CD4-positive, alpha-beta memory T cell (primary cell): ENCODE results near the gene EPHA5. TPM values are rescaled to one million over a fixed set of nuclear protein-coding genes. Genes with fewer than 3 reads are reported as not detected.

ENCODE experiments used
- CTCF ChIA-PET: fragments of 350-600 bp; sonication (Branson Sonifier 250); formaldehyde crosslinking; loops from one replicate; lab custom pipeline; 2021; ENCODE audit warnings: inconsistent platforms; ENCODE audit not compliant: partially characterized antibody; lab: Charles Lee
- POLR2A ChIA-PET: fragments of 350-600 bp; sonication (Branson Sonifier 250); formaldehyde crosslinking; loops from one replicate; lab custom pipeline; 2021; ENCODE audit not compliant: partially characterized antibody; lab: Charles Lee
- DNase-seq, 5 donors: peaks; one replicate each; pipeline versions ENCODE4 v3.0.0 to v3.0.0-alpha.2; 2020 to 2022; ENCODE audit warnings: mixed read lengths in 1 of 5
- H3K27ac ChIP-seq: one replicate; pipeline ENCODE4 v1.7.0; 2013; ENCODE audit warnings: low read depth, low read length
- H3K27me3 ChIP-seq: 2 replicates; pipeline ENCODE4 v1.7.0; 2013; ENCODE audit warnings: mild to moderate bottlenecking, low read length, moderate library complexity; ENCODE audit not compliant: insufficient read depth
- H3K36me3 ChIP-seq: 2 replicates; pipeline ENCODE4 v1.7.0; 2013; ENCODE audit warnings: mild to moderate bottlenecking, low read length, moderate library complexity; ENCODE audit not compliant: insufficient read depth
- H3K4me1 ChIP-seq: 2 replicates; pipeline ENCODE4 v1.7.0; 2013; ENCODE audit warnings: mild to moderate bottlenecking, low read length, moderate library complexity; ENCODE audit not compliant: insufficient read depth
- H3K4me3 ChIP-seq, 2 donors: one replicate each; pipeline ENCODE4 v1.7.0; 2013; ENCODE audit warnings: low read length in 2 of 2, mild to moderate bottlenecking in 1 of 2
- H3K9me3 ChIP-seq, 2 donors: one replicate each; pipeline ENCODE4 v1.7.0; 2013; ENCODE audit warnings: low read length in 2 of 2, control low read depth in 1 of 2; ENCODE audit not compliant: control insufficient read depth in 1 of 2
- H3K27ac Mint-ChIP-seq, 7 donors: one replicate each; pipeline ENCODE4 v1.8.0; 2020 to 2021; ENCODE audit warnings: mixed read lengths in 7 of 7, mild to moderate bottlenecking in 6 of 7, inconsistent platforms in 3 of 7, moderate library complexity in 3 of 7
- H3K27me3 Mint-ChIP-seq, 2 donors: one replicate each; pipeline ENCODE4 v1.8.0; 2020 to 2021; ENCODE audit warnings: mixed read lengths in 2 of 2
- H3K36me3 Mint-ChIP-seq, 2 donors: one replicate each; pipeline ENCODE4 v1.8.0; 2020 to 2021; ENCODE audit warnings: mixed read lengths in 2 of 2, inconsistent platforms in 1 of 2, mild to moderate bottlenecking in 1 of 2
- H3K4me1 Mint-ChIP-seq, 4 donors: one replicate each; pipeline ENCODE4 v1.8.0; 2020 to 2021; ENCODE audit warnings: mixed read lengths in 4 of 4, mild to moderate bottlenecking in 1 of 4
- H3K4me3 Mint-ChIP-seq, 8 donors: one replicate each; pipeline ENCODE4 v1.8.0; 2020 to 2021; ENCODE audit warnings: mixed read lengths in 8 of 8, mild to moderate bottlenecking in 7 of 8, moderate library complexity in 6 of 8, inconsistent platforms in 3 of 8
- H3K9me3 Mint-ChIP-seq, 8 donors: one replicate each; pipeline ENCODE4 v1.8.0; 2020 to 2021; ENCODE audit warnings: mixed read lengths in 8 of 8, mild to moderate bottlenecking in 5 of 8, inconsistent platforms in 3 of 8, moderate library complexity in 1 of 8
- intact Hi-C: fragments of 100-400 bp; cut with micrococcal nuclease; formaldehyde crosslinking; loops from one replicate; pipeline ENCODE4 v1.15.1; 2023
- polyA plus RNA-seq, 2 donors: library from polyadenylated mRNA; unstranded; fragments of 300-500 nt; fragmentation: Illumina TruSeq; gene quantifications; one replicate each; pipeline ENCODE4 v1.2.3, GENCODE V29; 2021
- total RNA-seq, 2 experiments: library from RNA; stranded (reverse); gene quantifications; one replicate each; pipeline ENCODE4 v1.2.3, GENCODE V29; 2021

Gene EPHA5
- total and polyA plus RNA-seq, 4 experiments from 2014 or later, result not detected

GRCh38 chr4:65450899-65451298 lies 219.4 kb downstream of the EPHA5 start:
- H3K27ac ChIP-seq, result no peak overlapping the region
- H3K36me3 ChIP-seq, result no peaks in the 10 kb centered on the region
- Mint-ChIP-seq H3K27ac (no peak overlapping the region), H3K4me3 (no peak overlapping the region), H3K36me3 (no peaks in the 10 kb centered on the region), H3K27me3 (no peaks in the 10 kb centered on the region), H3K9me3 (peaks cover 0 to 9% (median 2%) of the 10 kb centered on the region in 8 donors), H3K4me1 (no peaks in the 10 kb centered on the region)
- H3K4me1 ChIP-seq, result no peaks in the 10 kb centered on the region
- intact Hi-C loops, result no loop called here
- no peaks in the 10 kb centered on the region for H3K9me3 ChIP-seq
- no peak overlapping the region for H3K4me3 ChIP-seq
- no peaks in the 10 kb centered on the region for H3K27me3 ChIP-seq
- ChIA-PET CTCF (no interaction called here), POLR2A (no interaction called here)
- no peak for DNase-seq

DNA sequence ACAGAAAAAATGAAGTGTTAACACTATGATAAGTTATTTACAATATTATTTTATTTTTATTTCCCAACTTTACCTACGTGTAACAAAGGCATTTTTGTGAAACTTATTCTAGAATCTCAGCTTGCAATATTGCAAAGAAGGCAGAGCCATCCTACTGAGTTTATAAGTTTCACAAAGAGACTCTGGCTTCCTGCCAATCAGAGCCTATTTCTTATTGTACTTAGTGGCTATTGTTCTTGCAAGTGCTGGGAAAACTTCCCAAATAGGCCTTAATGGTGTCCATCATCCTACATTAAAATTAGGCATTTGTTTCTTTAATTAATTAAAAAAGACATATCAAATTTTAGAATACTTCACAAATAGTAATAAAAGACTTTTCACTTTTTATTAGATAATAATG lies 233.2 kb downstream of the EPHA5 start:
- H3K27me3 ChIP-seq, result no peaks in the 10 kb centered on the region
- DNase-seq, result no peak
- H3K9me3 Mint-ChIP-seq, result peaks cover 0 to 10% (median 3%) of the 10 kb centered on the region in 8 donors
- no peaks in the 10 kb centered on the region for H3K4me1 ChIP-seq
- no peaks in the 10 kb centered on the region for H3K4me1 Mint-ChIP-seq
- CTCF ChIA-PET, result no interaction called here
- no peaks in the 10 kb centered on the region for H3K9me3 ChIP-seq
- no peak overlapping the region for H3K4me3 ChIP-seq
- H3K27ac ChIP-seq, result no peak overlapping the region
- H3K36me3 Mint-ChIP-seq, result no peaks in the 10 kb centered on the region
- POLR2A ChIA-PET, result no interaction called here
- H3K27me3 Mint-ChIP-seq, result no peaks in the 10 kb centered on the region
- H3K27ac Mint-ChIP-seq, result no peak overlapping the region
- intact Hi-C loops, result no loop called here
- H3K36me3 ChIP-seq, result no peaks in the 10 kb centered on the region
- no peak overlapping the region for H3K4me3 Mint-ChIP-seq

- H3K4me1 ChIP-seq, result no peaks in the 10 kb centered on the region
- DNase-seq, result no peak
- Mint-ChIP-seq H3K36me3 (no peaks in the 10 kb centered on the region), H3K4me1 (no peaks in the 10 kb centered on the region), H3K4me3 (no peak overlapping the region), H3K27ac (no peak overlapping the region), H3K9me3 (peaks cover 0 to 10% (median 0%) of the 10 kb centered on the region in 8 donors), H3K27me3 (no peaks in the 10 kb centered on the region)
- POLR2A ChIA-PET, result no interaction called here
- CTCF ChIA-PET, result no interaction called here
- no peaks in the 10 kb centered on the region for H3K27me3 ChIP-seq
- intact Hi-C loops, result no loop called here
- H3K36me3 ChIP-seq, result no peaks in the 10 kb centered on the region
- no peak overlapping the region for H3K4me3 ChIP-seq
- no peaks in the 10 kb centered on the region for H3K9me3 ChIP-seq
- no peak overlapping the region for H3K27ac ChIP-seq
These were observed 248.2 kb downstream of the EPHA5 start for GRCh38 chr4:65422109-65422508.

- no peaks in the 10 kb centered on the region for H3K4me1 Mint-ChIP-seq
These were observed 250.3 kb downstream of the EPHA5 start for GRCh38 chr4:65420036-65420435.

DNA sequence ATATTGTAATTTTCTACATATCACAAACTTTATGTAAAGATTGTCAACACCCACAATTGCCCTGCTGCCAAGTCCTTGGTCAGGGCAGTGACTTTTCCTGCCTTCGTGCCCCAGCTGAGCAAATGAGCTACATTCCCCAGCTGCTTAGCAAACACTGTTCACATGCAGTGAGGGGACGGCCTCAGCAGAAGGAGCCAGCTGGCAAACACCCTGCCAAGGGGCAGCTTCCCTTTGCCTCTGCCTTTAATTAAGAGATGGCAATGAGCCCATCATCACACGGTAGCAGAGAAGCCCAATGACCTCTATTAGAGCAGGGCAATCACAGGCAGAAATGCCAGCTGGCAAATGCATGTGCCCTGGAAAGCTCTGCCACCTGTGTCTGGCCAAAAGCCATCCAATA lies 253.4 kb downstream of the EPHA5 start:
- H3K27ac Mint-ChIP-seq, result no peak overlapping the region
- no peaks in the 10 kb centered on the region for H3K36me3 ChIP-seq
- DNase-seq, result no peak
- intact Hi-C loops, result no loop called here
- no peak overlapping the region for H3K27ac ChIP-seq
- no peaks in the 10 kb centered on the region for H3K4me1 ChIP-seq
- no peaks in the 10 kb centered on the region for H3K27me3 ChIP-seq
- POLR2A ChIA-PET, result no interaction called here
- CTCF ChIA-PET, result no interaction called here
- H3K9me3 ChIP-seq, result no peaks in the 10 kb centered on the region
- H3K4me3 ChIP-seq, result no peak overlapping the region
- H3K27me3 Mint-ChIP-seq, result no peaks in the 10 kb centered on the region
- no peaks in the 10 kb centered on the region for H3K36me3 Mint-ChIP-seq
- peaks cover 0 to 7% (median 0%) of the 10 kb centered on the region in 8 donors for H3K9me3 Mint-ChIP-seq
- H3K4me3 Mint-ChIP-seq, result no peak overlapping the region
- H3K4me1 Mint-ChIP-seq, result no peaks in the 10 kb centered on the region

More at GRCh38 chr4:65420036-65420435, 250.3 kb downstream of the EPHA5 start:
- Mint-ChIP-seq H3K4me3 (no peak overlapping the region), H3K36me3 (no peaks in the 10 kb centered on the region), H3K27me3 (no peaks in the 10 kb centered on the region), H3K9me3 (peaks cover 0 to 4% (median 0%) of the 10 kb centered on the region in 8 donors), H3K27ac (no peak overlapping the region)
- no peak for DNase-seq
- H3K36me3 ChIP-seq, result no peaks in the 10 kb centered on the region
- H3K27me3 ChIP-seq, result no peaks in the 10 kb centered on the region
- intact Hi-C loops, result no loop called here
- H3K4me3 ChIP-seq, result no peak overlapping the region
- H3K27ac ChIP-seq, result no peak overlapping the region
- no peaks in the 10 kb centered on the region for H3K4me1 ChIP-seq
- CTCF ChIA-PET, result no interaction called here
- POLR2A ChIA-PET, result no interaction called here
- no peaks in the 10 kb centered on the region for H3K9me3 ChIP-seq

GRCh38 chr4:65407483-65407882 lies 262.8 kb downstream of the EPHA5 start:
- Histone ChIP-seq H3K4me1 (no peaks in the 10 kb centered on the region), H3K4me3 (no peak overlapping the region), H3K27ac (no peak overlapping the region), H3K27me3 (no peaks in the 10 kb centered on the region), H3K36me3 (no peaks in the 10 kb centered on the region), H3K9me3 (no peaks in the 10 kb centered on the region)
- intact Hi-C loops, result no loop called here
- Mint-ChIP-seq H3K27me3 (no peaks in the 10 kb centered on the region), H3K27ac (no peak overlapping the region), H3K4me1 (no peaks in the 10 kb centered on the region), H3K9me3 (peaks cover 0 to 10% (median 4%) of the 10 kb centered on the region in 8 donors), H3K36me3 (no peaks in the 10 kb centered on the region), H3K4me3 (no peak overlapping the region)
- POLR2A ChIA-PET, result no interaction called here
- DNase-seq, result no peak
- CTCF ChIA-PET, result no interaction called here

DNA sequence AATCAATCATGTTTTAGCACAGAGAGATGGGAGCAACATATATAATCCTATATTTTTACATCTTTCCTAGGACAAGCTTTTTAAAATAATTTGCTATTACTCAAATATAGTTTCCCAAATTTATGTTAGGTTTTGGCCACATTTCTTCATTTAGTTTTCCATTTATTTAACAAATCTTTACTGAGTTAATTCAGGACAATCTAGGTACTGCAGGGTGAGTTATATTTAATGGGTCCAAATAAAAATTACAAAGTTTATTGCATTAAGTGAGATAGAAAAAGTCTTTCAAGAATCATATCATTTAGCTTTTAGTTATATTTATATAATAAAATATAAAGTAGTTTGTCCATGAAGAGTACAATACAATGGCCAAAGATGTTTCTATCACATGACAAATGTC lies 269.2 kb downstream of the EPHA5 start:
- no peak overlapping the region for H3K4me3 Mint-ChIP-seq
- no peaks in the 10 kb centered on the region for H3K4me1 ChIP-seq
- H3K27me3 ChIP-seq, result no peaks in the 10 kb centered on the region
- H3K4me3 ChIP-seq, result no peak overlapping the region
- no peaks in the 10 kb centered on the region for H3K36me3 ChIP-seq
- no peaks in the 10 kb centered on the region for H3K27me3 Mint-ChIP-seq
- DNase-seq, result no peak
- ChIA-PET CTCF (no interaction called here), POLR2A (no interaction called here)
- no peak overlapping the region for H3K27ac Mint-ChIP-seq
- peaks cover 0 to 14% (median 11%) of the 10 kb centered on the region in 8 donors for H3K9me3 Mint-ChIP-seq
- H3K27ac ChIP-seq, result no peak overlapping the region
- no peaks in the 10 kb centered on the region for H3K4me1 Mint-ChIP-seq
- no peaks in the 10 kb centered on the region for H3K36me3 Mint-ChIP-seq
- intact Hi-C loops, result no loop called here
- H3K9me3 ChIP-seq, result no peaks in the 10 kb centered on the region

DNA sequence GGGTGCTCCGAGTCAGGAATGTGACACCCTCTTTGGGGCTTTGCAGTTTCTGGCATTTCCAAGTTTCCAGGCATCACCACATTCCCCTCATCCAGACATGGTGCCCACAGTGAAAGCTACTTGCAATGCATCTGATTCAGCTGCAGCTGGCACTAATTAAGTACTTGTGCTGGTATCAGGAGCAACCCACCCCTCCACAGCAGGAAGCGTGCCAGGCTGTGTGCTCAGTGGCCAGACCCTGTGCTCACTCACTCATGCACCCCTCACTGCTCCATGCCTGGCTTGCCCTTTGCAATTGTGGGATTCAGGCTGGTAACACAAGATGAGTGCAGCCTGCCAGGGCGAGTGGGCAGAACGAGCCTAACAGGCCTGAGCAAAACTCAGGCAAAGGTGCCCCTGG lies 271.2 kb downstream of the EPHA5 start:
- intact Hi-C loops, result no loop called here
- Histone ChIP-seq H3K27me3 (no peaks in the 10 kb centered on the region), H3K9me3 (no peaks in the 10 kb centered on the region), H3K4me3 (no peak overlapping the region), H3K36me3 (no peaks in the 10 kb centered on the region), H3K27ac (no peak overlapping the region), H3K4me1 (no peaks in the 10 kb centered on the region)
- peak in 1 of 5 donors; percentile 13 for DNase-seq
- no peaks in the 10 kb centered on the region for H3K27me3 Mint-ChIP-seq
- H3K4me3 Mint-ChIP-seq, result no peak overlapping the region
- no peaks in the 10 kb centered on the region for H3K36me3 Mint-ChIP-seq
- H3K27ac Mint-ChIP-seq, result no peak overlapping the region
- ChIA-PET CTCF (no interaction called here), POLR2A (no interaction called here)
- H3K4me1 Mint-ChIP-seq, result no peaks in the 10 kb centered on the region
- H3K9me3 Mint-ChIP-seq, result peaks cover 3 to 21% (median 13%) of the 10 kb centered on the region in 8 donors
